Measurements from ENCODE around the gene TMEM272.

TMEM272 gene

DNA sequence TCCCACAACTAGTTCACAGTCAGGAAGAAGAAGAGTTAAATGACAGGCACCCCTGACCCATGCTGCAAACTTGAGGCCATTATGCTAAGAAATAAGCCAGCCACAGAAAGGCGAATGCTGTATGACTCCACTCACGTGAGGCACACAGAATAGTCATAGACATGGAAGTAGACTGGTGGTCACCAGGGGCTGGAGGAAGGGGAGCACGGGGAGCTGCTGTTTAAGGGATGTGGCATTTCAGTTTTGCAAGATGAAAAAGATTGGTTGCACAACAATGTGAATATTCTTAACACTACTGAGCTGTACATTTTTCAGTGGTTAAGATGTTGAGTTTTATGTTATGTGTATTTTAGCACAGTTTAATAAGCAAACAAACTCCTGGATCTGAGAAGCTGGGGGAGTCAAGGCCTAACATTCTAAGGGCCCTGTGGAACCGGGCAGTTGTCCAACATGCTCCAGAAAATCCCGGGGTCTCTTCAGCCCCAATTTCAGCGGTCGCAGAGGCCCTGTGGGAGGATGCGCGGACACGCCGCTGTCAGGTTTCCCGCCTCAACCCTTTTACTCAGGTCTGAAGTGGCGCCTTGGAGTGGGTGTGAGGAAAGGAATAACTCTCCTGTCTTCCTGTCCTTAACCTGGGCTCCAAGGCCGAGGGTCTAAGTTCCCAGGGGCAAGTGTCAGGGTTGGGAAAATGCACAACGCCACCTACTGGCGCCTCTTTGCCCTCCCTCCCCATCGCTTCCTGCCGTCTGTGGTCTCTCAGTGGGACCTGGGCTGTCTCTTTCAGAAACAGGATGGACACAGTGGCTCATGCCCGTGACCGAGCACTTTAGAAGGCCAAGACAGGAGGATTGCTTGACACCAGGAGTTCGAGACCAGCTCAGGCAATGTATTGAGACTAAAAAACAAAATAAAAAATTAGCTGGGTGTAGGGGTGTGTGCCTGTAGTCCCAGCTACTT lies 4.4 kb upstream of the TMEM272 start:
- DNase-seq, result no peak

GRCh38 chr13:51848674-51849073 lies 3.7 kb upstream of the TMEM272 start:
- DNase-seq, result no peak

- DNase-seq, result no peak
These were observed 1.8 kb upstream of the TMEM272 start for GRCh38 chr13:51846756-51847155.

GRCh38 chr13:51845574-51846318 lies 769 bp upstream of the TMEM272 start:
- no peak for DNase-seq

GRCh38 chr13:51843529-51843928 lies 1.4 kb downstream of the TMEM272 start:
- no peak for DNase-seq

DNA sequence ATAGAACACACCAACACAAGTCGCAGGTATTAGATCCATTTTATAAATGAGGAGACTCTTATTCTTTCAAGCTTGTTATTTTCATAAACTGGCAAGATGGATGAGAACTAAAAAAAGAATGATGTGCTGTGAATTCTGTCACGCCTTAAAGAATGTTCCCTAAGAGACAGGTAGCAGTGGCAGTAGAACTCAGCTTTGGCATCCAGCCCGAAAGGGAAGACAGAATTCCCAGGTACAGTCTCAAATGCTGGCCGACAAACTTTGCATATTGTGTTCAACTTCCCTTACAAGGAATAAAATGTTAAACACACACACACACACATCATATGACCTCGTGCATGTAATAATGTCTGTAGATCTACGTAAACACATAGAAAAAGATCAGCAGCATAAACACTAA lies 3.2 kb downstream of the TMEM272 start:
- no peak for DNase-seq

GRCh38 chr13:51840917-51841316 lies 4.1 kb downstream of the TMEM272 start:
- no peak for DNase-seq

GRCh38 chr13:51839711-51840540 lies 5.1 kb downstream of the TMEM272 start:
- no peak for DNase-seq

GRCh38 chr13:51838240-51838846 lies 6.6 kb downstream of the TMEM272 start:
- no peak for DNase-seq

- DNase-seq, result no peak
These were observed 8.0 kb downstream of the TMEM272 start for GRCh38 chr13:51837016-51837415.

GRCh38 chr13:51834581-51835171 lies 10.3 kb downstream of the TMEM272 start:
- no peak for DNase-seq

DNA sequence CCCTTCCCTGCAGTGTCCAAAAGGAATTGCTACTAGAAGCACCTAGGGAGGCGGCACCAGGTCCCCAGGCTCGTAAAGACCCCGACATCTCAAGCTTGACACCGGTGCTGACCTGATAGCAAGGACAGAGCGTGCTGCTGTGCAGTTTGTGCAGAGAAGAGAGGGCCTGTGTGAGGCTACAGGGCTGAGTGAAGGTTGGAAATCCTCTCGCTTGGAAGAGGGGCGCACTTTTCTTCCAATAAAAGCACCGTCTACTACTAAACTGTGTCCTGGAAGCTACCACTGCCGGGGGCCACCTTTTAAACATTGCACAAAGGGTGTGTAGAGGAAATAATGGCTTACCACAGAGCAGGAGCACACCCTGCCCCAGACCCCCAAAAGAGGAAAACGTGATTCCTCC lies 11.0 kb downstream of the TMEM272 start:
- DNase-seq, result no peak

DNA sequence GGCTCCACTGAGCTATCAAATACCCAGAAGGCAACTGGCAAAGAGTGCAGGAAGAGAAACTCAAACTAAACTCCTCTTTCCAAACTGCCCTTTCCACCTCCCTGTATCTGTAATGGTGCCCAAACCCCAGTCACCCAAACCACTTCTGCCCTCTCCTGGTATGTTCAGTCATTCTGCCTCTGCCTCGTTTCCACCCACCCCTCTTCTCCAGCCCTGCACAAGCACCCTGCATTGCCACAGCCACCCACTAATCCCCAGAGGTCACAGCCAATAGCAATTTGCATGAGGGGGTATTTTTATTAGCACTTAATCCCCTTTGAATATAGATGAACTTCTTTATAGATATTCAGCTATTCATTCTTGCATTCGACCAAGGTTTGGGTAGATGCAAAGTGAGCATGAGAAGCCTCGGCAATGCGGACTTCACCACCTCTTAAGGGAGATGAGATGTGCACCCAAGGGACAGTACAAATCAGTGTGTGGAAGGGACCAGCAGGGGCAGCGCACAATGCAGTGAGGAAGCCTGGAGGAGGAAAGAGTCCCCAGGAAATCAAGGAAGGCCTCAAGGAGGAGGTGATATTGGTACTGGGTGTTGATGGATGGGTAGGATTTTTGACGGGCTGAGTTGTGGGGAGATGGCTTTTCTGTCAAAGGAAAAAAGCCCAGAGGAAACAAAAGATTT lies 12.4 kb downstream of the TMEM272 start:
- no peak for DNase-seq

- DNase-seq, result no peak
These were observed 13.5 kb downstream of the TMEM272 start for GRCh38 chr13:51831519-51831918.

DNA sequence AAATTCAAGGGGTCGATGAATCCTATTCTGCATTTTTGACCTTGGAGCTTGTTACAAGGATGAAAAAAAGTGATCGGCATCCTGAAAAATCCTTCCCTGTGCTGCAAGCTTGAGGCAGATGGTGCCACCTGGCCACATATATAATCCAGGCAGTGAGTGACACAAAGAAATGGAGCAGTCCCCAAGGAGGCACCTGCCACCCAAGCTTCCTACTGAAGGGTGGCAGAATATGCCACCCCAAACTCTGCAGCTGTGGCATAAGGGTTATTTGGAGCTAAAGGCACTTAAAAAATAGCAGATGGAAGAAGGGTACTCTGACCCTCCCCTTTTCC lies 15.4 kb downstream of the TMEM272 start:
- no peak for DNase-seq

DNA sequence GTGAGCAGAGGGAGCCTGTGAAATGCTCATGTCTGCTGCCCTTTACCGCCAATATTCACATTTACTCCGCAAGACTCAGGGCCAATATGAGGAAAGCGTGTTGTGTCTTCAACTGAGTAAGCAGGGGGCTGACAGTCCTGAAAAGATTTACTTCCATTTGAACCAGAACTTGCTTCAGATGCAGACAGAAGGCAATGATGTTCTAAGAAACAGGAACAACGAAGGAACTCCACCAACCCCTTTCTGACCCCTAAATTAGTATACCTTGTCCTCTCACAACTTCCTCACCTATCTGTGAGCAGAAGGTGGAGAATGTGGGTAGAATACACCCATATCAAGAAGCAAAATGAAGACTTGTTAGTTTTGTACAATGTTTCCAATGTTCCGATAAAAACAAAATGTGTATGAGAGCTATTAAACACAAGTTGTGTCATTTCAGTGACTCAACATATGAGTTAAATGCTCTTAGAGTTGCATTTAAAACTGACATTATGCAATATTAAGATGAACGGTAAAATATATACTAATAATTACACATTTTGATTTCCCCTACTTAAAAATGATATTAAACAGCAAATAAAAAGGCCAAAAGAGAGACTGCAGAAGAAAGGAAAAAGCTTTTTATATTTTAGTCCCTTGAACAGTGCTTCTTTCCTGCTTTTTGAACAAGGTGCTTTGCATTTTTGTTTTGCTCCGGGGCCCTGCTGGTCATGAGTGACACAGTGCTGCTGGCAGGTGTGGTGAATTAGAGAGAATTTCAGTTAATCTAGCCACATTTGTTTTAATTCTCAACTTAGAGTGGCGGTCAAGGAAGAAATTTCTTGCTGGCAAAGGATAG lies 16.0 kb downstream of the TMEM272 start:
- DNase-seq, result no peak

DNA sequence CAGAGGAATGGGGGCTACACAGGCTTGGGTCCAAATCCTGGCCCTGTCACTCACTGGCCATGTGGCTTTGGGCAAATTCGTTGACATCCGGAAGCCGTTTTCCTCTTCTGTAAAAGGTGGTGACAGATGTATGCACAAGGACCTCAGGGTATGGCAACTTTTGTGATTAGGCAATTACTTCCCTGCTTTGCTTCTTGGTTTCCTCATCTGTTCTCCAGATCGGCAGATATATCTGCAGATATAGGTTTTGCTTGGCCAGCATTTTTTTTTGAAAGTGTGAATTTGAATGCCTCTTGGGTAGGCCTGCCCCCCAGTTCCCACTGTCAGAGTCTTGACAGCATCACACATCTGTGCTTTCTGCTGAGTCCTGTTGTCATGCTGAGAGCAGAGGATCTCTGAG lies 17.7 kb downstream of the TMEM272 start:
- DNase-seq, result no peak

DNA sequence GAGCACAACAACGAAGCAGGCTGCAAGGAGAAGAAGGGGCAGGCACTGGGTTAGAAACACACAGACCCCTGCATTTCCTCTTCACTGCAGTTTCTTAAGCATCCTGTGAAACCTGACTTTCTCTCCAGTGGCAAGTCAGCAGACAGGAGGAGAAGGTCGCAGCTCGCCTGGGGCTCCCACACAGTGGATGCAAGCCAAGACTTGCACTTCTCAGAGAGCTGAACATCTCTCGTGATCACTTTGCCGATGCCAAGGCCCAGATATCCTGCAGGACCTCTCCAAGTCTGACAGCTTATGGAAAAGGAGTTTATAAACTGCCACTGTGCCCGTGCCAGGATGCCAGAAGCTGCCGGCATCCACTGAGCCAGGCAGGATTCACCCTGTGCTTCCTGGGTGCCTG lies 18.4 kb downstream of the TMEM272 start:
- no peak for DNase-seq

GRCh38 chr13:51825681-51826254 lies 19.2 kb downstream of the TMEM272 start:
- no peak for DNase-seq

DNA sequence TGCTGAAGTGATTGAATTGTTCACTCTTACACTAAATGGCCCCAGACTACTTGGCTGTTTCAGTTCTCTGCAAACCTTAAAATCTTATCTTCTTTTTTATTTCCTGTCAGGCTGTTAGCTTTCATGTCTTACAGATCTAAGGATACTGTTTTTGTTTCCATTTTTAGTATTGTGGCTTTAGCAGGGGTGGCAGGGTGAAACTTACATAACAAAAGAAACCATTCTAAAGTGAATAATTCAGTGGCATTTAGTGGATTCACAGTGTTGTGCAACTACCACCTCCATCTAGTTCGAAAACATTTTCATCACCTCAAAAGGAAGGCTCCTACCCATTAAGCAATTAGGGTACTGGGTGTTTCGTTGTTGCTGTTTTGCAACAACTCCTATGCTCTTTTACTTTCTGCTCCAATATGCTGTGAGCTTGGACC lies 19.8 kb downstream of the TMEM272 start:
- no peak for DNase-seq

All from GOT3 (cell line).